BJ (cell line): Measurements from ENCODE around the gene TEX2. TPM values are rescaled to one million over a fixed set of nuclear protein-coding genes. Genes with fewer than 3 reads are reported as not detected.

Experiments
- CTCF ChIA-PET: fragments of 350-600 bp; formaldehyde crosslinking; extraction: SDS; loops from one replicate; lab custom pipeline; 2021; ENCODE audit warnings: antibody characterized with exemption, inconsistent platforms; lab: Yijun Ruan, JAX
- POLR2A ChIA-PET: fragments of 300-600 bp; sonication (Branson Sonifier 250); formaldehyde crosslinking; extraction: SDS; loops from one replicate; lab custom pipeline; 2021; ENCODE audit warnings: antibody characterized with exemption; lab: Charles Lee
- DNase-seq: peaks from one replicate; pipeline ENCODE4 v3.0.0-alpha.2; 2011; ENCODE audit warnings: low read depth
- H3K27me3 ChIP-seq: 2 replicates; pipeline ENCODE4 v1.6.0; 2011; ENCODE audit warnings: low read length; ENCODE audit not compliant: control insufficient read depth, insufficient read depth
- H3K36me3 ChIP-seq: 2 replicates; pipeline ENCODE4 v1.5.1; 2011; ENCODE audit warnings: low read length; ENCODE audit not compliant: control insufficient read depth, insufficient read depth
- H3K4me3 ChIP-seq: 2 replicates; pipeline ENCODE4 v1.5.1; 2011; ENCODE audit warnings: low read depth, mild to moderate bottlenecking, control low read depth, low read length
- polyA plus RNA-seq: library from polyadenylated mRNA; depleted of rRNA; stranded (reverse); fragments of >200 nt; gene quantifications from 2 replicates; pipeline ENCODE4 v1.2.3, GENCODE V29; 2011
- TF ChIP-seq, protein P1 (sequence below): IDR thresholded peaks from 2 replicates; pipeline ENCODE4 v1.5.1; 2011; ENCODE audit warnings: low read depth, mild to moderate bottlenecking, control low read depth, inconsistent platforms, low read length, moderate library complexity; ENCODE audit not compliant: insufficient read depth

Gene TEX2
- polyA plus RNA-seq, 1 experiment, result 35.0 TPM

DNA sequence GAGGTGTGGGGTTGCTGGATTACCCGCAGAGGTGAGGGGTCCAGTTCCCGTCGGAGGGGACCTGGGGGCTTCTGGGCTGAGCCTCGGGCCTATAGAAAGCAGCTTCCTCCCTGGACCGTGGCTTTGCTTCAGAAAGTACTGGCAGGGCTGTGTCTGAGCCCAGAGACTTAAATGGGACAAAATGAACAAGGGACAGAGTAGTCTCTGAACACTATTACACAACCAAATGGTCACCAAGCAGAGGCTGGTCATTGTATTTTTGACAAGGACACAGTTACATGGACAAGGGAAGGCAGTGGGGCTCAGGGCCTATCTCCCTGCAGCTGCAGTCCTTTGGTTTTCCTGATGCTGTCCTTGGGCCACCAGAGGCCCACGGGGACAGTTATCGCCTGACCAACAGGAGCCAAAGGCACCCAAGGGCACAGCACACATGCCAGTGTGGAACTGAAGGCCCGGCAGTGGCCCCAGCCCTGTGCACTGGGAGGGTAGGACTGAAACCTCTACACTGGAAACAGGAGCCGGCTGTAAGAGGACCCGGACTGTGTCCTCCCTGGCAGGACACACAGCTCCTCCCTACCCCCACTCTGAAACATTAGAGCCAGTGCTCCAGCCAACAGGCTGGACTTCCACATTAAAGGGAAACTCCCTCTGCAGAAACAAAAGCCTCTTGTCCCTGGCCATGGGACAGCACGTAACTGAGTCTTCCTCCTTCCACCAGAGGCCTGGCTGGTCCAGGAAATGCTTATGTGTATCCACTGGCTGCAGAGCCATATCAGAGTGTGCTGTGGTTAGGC, 107.1 kb downstream of the TEX2 start:
- CTCF ChIA-PET, result interaction anchor here (0.8 to 1.0 kb wide), 2 partner anchors 126 to 162 kb away, joined by 3 read pairs; no protein-coding TSS in a partner anchor
- no peak overlapping the region for H3K4me3 ChIP-seq
- POLR2A ChIA-PET, result no interaction called here
- DNase-seq, result no peak
- peaks cover 4% of the 10 kb centered on the region for H3K36me3 ChIP-seq
- TF ChIP-seq, protein P1, sequence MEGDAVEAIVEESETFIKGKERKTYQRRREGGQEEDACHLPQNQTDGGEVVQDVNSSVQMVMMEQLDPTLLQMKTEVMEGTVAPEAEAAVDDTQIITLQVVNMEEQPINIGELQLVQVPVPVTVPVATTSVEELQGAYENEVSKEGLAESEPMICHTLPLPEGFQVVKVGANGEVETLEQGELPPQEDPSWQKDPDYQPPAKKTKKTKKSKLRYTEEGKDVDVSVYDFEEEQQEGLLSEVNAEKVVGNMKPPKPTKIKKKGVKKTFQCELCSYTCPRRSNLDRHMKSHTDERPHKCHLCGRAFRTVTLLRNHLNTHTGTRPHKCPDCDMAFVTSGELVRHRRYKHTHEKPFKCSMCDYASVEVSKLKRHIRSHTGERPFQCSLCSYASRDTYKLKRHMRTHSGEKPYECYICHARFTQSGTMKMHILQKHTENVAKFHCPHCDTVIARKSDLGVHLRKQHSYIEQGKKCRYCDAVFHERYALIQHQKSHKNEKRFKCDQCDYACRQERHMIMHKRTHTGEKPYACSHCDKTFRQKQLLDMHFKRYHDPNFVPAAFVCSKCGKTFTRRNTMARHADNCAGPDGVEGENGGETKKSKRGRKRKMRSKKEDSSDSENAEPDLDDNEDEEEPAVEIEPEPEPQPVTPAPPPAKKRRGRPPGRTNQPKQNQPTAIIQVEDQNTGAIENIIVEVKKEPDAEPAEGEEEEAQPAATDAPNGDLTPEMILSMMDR, result no peak
- no peaks in the 10 kb centered on the region for H3K27me3 ChIP-seq

DNA sequence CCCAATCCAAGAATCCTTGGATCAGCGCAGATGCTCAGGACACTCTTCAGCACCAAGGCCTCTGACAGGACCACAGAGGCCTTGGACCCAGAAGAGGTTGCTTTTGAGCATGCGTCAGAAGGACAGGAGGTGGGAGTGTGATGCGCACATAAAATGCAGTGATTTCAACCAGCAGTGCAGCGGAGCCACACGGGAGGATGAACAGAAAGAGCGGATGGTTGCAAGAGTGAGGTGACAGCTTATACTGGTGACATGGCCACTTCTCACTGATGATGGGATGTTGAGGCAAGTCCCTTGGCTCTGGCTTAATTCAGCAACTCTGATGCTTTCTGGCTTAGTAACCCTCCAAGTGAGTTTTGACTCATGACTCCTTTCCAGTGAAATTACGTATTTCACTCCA, 107.9 kb downstream of the TEX2 start:
- TF ChIP-seq, protein P1, result no peak
- ChIA-PET POLR2A (no interaction called here), CTCF (interaction anchor here (0.6 to 2.0 kb wide), 7 partner anchors 8 to 163 kb away, joined by 3 to 11 read pairs (median 3); no protein-coding TSS in a partner anchor)
- no peak for DNase-seq
- no peak overlapping the region for H3K4me3 ChIP-seq
- no peaks in the 10 kb centered on the region for H3K27me3 ChIP-seq
- peaks cover 4% of the 10 kb centered on the region for H3K36me3 ChIP-seq

DNA sequence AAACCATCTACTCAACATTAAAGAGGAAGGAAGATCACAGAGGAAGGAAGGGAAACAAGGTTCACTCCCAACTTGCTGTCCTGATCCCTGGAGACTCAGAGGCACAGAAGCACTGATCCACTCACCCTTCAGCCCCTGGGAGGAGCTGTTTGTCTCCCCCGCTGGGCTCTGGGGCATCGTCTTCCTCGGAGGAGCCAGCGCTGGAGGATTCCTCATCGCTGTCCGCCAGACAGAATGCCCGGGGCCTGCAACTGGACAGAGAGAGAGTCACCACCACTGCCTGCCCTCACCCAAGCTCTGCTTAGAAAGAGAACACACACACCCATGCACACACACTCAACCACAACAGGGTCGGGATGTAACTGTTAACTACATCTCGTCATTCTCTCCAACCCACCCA, 108.3 kb downstream of the TEX2 start:
- TF ChIP-seq, protein P1, result peak; percentile 37
- no peak overlapping the region for H3K4me3 ChIP-seq
- CTCF ChIA-PET, result interaction anchor here (0.6 to 2.0 kb wide), 7 partner anchors 8 to 164 kb away, joined by 3 to 11 read pairs (median 3); no protein-coding TSS in a partner anchor
- peaks cover 4% of the 10 kb centered on the region for H3K36me3 ChIP-seq
- POLR2A ChIA-PET, result interaction anchor here (0.9 kb wide), 1 partner anchor 10 kb away, joined by 4 read pairs; no protein-coding TSS in a partner anchor
- no peaks in the 10 kb centered on the region for H3K27me3 ChIP-seq
- no peak for DNase-seq

DNA sequence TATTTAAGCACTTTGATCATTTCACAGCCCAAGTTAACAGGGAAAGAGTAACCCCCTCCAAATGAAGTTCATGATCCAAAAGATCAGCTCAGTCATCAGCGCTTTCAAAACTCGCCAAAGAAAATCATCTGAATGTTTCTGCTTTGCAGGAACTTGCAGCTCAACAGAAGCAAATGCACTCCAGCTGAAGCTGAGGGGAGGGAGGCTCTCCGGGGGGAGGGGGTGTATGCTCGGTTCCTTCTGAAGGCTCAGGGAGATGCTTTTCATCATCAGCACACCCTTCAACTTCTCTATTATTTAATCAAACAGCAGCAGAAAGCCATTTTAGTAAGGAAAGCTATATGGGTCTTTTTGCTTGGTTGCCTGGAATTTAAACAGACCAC, 108.8 kb downstream of the TEX2 start:
- CTCF ChIA-PET, result interaction anchor here (1.0 to 2.0 kb wide), 6 partner anchors 8 to 127 kb away, joined by 3 to 11 read pairs (median 3); no protein-coding TSS in a partner anchor

More for the DNA sequence above, 108.8 kb downstream of the TEX2 start:
- TF ChIP-seq, protein P1, result no peak
- Histone ChIP-seq H3K36me3 (peaks cover 4% of the 10 kb centered on the region), H3K4me3 (no peak overlapping the region), H3K27me3 (no peaks in the 10 kb centered on the region)
- DNase-seq, result no peak
- POLR2A ChIA-PET, result interaction anchor here (0.9 kb wide), 1 partner anchor 9 kb away, joined by 4 read pairs; no protein-coding TSS in a partner anchor
